GM18499 (cell line): Measurements from ENCODE around the gene COPS7A.

ENCODE experiments used
- ATAC-seq: cut with Tn5 transposase; IDR thresholded peaks from one replicate; pipeline ENCODE4 v1.9.1; 2021; ENCODE audit warnings: moderate number of reproducible peaks; ENCODE audit not compliant: insufficient read depth, unreplicated experiment

The COPS7A gene, protein sequence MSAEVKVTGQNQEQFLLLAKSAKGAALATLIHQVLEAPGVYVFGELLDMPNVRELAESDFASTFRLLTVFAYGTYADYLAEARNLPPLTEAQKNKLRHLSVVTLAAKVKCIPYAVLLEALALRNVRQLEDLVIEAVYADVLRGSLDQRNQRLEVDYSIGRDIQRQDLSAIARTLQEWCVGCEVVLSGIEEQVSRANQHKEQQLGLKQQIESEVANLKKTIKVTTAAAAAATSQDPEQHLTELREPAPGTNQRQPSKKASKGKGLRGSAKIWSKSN

DNA sequence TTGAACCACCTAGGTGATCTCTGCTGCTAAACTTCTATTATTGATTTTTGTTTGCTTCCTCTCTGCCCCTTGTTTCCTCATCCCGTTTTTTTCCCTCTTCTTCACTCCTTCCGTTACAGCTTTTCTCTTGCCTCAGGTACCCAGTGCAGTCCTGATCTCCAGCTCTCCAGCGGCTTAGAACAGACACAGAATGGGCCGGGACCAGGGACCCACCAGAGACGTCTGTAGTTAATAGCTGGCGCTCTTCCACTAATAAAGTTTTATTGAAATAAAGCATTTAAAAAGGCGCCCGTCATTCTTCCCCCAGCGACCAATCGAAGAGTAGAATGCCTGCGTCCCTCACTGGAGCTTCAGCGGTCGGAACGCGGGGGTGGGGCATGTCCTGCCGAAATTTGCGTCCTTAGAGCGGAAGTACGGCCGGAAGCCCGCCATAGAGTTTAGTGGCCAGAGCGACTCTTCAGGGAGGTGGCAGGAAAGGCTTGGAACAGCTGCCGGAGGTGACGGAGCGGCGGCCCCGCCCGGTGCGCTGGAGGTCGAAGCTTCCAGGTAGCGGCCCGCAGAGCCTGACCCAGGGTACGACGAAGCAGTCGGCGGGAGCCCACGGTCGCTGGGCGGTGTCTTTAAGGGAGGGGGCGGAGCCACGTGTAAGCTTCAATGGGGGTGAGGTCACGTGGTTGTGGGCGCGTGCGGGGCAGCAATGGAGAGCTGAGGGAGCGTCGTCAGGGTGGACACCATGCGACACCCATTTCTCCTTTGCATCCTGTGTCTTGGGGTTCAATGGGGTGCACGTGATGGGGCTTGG lies at the start of gene COPS7A:
Gene COPS7A, plus strand, starts transcription at position 440 of the 802 bp plus-strand sequence. CDS start 611 bp downstream, outside the sequence.
- peak; percentile 87 for ATAC-seq

DNA sequence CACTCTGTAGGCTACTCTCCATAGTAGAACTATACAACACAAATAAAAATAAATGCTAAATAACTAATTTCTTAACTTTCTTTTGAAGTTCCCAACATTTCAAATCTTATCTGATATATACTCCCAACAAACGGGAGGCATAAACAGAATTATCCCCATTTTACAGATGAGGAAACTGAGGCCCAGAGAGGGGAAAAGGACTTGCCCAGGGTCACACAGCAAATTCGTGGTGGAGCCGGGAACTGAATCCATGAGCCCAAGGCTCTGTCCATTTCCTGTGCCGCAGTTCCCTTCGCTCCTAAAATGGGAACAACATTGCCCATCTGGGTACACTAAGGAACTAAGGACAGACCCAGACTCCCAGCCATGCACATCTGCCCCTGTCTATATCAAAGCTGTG lies 46.9 kb upstream of the COPS7A start:
- no peak for ATAC-seq

DNA sequence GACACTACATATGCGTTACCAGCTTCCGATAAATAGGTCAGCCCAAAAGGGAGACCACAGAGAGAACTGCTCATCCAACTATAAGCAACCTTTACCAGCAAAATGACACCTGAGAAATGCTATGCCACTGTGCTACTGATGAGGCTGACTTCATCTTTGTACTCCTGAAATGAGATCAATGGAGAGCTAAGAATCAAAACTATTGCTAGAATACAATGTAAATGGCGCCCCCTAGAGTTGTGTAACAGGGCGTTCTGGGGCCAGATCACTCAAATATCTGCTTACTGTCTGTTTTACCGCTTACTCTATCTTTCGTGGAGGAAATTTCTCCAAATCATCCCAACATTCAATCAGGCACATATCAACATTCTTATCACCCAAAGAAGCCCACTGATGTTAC lies 39.2 kb upstream of the COPS7A start:
- ATAC-seq, result no peak

DNA sequence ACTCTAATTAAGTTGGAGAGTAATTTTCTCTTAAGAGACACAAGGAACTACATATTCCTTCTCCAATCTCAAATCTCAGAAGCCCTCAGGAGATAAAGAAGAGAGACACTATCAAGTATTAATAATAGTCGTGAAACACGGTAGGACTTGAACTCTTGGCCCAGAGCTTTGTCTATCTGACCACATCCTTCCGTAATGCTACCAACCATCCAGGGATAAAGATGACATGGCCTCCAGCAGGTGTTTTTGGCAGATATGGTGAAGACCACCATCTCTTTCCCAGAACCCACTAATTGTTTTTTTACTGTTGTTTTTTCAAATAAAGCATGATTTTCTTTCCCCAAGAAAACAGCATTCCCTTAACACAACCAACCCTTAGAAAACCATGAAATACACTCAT lies 38.0 kb upstream of the COPS7A start:
- ATAC-seq, result no peak

DNA sequence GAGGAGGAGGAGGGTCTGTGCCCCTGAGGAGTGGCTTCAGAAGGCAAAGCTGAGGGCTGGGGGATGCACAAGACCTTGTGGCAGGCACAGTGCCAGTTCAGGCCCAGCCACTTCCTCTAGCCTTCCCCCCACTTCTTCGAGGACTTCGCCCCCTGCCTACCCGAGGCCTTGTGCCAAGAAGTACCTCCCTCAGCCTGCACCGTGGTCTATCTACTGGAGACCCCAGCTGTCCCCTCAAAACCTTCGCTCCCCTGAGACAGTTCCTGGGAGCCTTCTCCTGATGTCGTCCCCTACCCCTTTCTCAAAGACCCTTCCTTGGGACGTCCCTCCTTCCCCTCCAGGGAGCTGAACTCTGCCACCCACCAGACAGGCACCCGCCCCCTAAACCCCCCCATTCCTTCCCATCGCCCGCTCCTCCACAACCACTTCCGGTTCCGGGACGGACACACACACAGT lies 35.3 kb upstream of the COPS7A start:
- no peak for ATAC-seq

DNA sequence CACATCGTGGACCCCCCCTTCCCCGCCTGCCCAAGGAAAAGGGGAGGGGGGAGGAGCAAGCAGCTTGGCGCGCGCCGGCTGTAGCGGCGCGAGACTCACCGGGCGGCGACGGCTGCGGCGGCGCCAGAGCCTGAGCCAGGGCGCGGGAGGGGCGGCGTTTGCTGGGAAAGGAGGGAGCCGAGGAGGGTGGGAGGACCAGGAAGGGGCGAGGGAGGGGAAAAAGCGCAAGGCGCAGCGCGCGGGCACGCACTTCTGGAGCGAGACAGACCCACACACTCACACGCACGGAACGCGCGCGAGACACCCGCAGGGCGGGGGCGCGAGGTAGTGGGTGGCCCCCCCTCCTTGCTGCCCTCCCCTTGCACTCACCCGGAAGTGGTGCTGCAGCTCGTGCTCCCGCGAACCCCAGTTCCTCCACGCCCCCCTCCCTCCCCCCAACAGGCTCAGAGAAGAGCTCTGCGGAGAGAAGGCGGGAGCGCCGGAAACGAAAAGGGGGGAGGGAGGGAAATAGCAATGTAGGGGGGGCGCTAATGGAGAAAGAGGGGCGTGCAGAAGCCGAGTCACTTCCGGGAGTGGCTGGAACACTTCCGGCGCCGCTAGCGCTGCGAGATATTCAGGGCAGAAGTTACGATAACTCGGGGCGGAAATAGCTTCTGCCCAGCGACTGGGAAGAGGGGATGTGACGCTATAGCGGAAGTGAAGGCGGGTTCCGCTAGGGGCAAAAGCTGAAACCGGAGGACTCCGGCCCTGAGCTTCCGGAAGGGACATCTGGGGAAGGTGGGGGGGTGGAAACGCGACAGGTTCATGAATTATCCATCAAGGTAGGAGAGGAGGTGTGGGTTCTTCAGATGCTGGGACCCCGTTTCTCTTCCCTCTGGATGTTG lies 34.6 kb upstream of the COPS7A start, which contains the start of gene ZNF384:
Gene ZNF384, minus strand, starts transcription at position 377 of the 884 bp plus-strand sequence. CDS start 9,855 bp downstream, outside the sequence.
- no peak for ATAC-seq

DNA sequence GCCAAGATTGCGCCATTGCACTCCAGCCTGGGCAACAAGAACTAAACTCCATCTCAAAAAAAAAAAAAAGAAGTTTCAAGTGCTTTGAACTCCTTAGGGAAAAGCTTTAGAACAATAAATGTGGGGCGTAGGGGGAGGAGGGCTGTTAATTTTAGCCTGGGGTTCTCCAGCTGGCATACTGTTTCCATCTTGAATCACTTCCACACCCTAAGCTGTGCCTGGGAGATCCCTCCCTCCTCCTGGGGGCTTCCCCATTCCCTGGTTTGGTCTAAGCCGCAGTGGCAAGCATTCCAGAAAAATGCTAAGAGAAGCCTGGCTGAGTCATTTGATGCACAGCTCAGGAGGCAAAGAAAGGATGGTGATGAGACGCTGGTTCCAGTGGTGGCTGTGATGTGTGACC lies 32.4 kb upstream of the COPS7A start:
- ATAC-seq, result no peak

DNA sequence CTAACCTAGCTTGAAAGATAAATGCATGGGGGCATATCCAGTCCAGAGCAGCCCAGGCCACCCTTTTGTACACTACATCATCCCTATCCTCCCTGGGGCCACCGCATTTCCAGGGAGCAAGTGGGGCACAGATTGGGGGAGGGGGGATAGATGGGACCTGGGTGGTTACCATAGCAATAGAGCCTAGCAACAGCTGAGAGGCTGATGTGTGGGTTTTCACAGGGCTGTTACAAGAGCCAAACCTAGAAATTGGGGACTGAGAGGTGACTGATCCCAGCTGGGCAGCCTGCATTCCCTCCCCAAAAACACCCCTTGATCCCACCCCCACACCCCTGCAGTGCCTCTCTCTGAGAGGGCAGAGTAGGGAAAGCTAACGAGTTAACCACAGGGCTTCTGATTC lies 31.0 kb upstream of the COPS7A start:
- ATAC-seq, result no peak

DNA sequence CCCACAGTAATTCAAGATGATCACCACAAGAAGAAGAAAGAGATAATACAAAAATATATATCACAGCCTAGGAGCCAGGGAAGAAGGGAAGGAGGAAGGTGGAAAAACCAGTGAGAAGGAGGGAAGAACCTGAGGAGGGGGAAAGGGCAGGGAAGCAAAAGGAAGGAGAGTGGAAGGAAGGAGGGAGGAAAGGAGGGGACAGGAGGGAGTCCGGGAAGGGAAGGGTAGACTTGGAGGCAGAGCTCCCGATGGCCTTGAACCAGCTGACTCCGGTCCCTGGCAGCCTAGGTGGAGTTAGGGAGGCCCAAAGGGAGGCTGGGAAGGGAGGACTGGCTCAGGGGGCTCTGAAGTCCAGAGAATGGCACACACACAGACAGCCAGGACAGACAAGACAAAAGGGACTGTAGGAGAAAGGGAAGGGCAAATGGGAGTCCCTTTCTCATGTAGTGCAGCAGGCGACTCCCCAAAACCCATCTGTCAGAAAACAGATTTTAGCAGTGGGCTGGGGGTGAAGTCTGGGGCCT lies 30.0 kb upstream of the COPS7A start:
- ATAC-seq, result no peak

DNA sequence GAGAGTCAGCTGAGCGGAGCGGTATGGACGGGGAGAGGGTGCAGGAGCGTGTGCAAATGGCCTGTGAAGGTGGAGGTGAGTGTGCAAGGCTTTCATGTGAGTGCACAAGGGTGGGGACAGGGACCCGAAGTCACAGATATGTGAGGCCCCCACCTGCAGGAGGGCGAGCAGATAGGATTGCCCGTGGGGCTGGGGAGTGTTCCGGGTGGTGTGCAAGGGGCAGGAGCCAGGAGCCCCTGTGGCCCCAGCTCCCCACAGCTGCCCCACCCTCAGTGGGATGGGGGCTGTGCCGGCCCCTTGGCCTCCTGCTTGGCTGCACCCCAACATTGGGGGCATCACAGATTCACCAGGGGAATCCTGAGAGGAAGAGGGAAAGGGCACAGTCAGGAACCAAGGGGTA lies 29.1 kb upstream of the COPS7A start:
- ATAC-seq, result no peak

DNA sequence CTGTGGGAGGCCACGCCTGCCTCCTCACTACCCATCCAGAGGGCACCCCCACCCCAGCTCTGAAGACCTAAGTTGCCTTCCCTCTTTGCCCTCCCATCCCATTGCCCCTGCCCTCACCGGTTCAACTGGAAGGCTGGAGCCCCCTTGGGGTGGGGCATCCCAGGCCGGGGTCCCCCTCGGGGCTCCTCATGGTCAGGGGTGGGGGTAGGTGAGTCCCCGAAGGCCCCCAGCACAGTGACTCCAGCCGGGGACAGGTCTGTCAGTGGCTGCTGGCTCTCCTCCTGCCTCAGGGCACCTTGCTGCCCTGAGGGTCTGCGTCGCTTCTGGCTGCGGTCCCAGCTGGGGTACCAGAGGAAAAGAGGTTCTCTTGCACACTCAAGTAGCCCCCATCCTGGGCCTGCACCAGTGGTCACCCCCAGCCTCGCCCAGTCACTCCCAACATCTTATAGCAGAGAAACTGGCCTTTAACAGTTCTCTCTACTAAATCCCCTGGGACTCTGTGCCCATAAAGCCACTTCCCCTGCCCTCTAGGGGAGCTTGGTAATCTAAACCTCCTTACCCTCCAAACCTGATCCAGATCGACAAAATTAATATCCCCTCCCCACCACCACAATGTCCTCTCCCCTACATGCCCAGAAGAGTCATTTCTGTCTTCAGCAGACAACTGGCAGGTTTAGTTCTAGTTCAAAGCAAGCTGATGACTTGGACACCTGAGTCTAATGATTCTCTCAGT lies 28.4 kb upstream of the COPS7A start:
- ATAC-seq, result no peak

DNA sequence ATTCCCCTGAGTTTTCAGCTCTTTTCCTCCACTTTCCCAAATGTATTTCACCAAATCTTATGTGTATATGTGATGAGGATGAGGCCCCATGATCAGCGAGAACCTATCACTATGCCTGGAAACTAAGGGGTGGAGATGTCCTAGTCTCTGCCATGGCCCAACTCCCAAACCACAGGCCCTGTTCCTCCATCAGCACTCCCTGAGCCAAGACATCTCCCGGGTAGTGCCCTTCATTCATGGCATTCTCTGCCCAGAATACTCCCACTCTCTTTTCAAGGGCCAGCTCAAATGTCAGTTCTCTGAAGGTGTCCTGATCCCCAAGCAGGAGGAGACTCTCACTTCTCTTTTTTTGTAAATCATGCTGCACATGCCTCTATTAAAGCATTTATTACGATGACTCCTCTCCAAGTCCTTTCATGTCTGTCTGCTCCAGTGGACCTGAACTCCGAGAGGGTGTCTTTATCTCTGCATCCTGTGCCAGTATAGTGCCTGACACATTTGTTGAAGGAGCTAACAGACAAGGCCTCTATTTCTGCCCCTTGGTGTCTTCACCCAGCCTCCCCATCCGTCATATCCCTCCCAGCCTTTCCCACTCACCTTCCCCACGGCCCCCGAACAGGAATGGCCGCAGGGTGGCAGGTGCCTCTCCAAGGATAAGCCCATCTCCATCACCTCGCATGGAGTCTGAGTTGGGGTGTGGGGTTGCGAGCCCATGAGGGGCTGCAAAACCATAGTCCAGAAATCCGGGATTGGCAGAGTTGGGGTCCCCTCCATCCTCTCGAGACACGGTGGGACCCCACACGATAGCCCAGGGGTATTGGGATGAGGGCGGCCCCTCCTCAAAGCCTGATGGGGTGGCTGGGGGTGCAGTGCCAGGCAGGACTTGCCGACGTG lies 26.9 kb upstream of the COPS7A start:
- no peak for ATAC-seq

DNA sequence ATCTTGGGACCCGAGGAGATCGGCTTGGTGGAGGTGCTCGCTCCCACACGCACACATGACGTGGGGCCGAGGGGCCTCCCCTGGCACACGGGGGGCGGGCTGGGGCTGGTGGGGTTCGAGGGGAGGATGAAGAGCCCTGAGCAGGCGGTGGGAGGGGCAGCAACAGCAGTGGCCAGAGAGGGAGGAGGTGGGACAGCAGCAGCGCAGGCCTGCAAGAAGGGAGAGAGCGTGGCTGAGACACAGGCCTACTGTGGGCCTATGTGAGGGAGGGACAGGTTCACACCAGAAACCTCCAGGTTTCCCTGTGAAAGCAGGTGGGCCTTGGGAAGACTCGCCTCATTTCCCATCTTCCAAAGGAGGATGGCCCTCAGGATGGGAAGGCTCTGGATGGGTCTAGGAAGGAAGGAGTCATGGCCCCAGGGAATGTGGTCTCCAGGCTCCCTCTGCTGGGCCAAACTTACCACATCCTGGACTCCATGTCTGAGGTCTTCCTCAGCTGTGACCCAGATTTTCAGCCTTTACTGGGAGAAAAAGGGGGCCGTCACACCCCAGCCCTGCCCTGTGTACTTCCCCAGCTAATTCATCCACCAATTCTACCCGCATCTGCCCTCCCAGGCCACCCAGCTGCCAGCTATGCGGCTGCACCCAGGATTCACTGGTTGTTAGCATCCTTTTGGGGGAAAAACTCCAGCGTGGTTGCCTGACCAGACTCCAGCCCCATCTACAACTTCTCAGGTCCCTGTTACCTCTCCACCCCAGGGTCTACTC lies 26.1 kb upstream of the COPS7A start:
- no peak for ATAC-seq

DNA sequence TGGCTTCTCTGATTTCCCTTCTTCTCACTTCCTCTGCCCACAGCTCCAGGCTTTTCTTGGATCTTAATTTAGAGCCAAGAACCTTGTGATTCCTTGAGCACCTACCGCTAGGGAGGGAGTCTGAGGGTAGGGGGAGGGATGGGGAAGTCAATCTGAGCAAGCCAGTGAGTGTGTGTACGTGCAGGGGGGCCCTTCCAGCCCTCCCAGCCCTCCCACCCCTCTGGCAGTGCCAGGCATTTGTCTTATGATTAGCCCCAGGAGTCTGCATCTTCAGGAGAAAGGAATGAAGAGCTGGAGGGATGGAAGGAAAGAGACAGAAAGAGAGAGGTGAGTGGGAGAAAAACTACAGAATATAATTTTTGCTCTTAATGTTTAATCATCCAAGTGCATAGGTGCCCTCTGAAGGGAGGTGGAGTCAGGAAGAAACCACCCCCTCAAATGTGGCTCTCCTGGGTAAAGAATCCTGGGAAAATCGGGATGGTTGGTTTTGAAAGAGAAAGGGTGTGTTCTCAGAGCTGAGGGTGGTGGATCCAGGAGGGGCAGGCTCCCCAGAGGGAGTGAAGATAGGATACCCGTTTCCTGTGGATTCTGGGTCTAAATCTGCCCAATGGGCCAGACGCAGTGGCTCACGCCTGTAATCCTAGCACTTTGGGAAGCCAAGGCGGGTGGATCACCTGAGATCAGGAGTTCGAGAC lies 25.3 kb upstream of the COPS7A start:
- ATAC-seq, result no peak

DNA sequence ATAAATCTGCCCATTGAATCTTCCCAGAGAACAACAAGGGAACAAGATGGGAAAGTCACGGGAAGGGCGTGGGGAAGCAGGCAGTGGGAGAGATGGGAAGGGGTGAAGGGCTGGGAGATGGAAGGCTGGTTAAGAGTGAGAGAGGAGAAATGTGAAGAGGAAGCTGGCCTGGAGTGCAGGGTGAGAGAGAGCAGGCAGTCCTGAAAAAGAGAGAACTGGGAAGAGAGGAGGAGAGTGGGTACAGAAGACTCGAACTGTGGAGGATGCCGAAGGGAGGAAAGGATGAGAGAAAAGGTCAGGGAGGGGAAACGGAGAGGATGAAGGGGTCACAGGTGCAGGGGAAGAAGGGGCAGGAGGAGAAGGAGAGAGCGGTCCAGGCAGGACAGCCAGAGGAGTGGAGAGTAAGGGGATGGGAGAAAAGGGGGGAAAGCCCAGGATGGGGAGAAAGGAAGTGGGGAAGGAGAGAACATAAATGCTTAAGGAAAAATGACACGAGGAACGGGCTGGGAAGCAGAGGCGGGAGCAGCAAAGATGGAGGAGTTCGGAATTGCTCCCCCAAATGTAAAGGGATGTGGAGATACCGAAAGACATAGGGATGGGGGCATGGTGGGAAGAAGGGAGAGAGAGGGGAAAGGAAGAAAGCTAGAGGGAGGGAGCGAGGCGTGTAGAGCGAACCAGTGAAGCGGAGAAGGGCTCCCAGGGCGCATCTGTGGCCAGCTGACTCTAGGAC lies 24.4 kb upstream of the COPS7A start:
- ATAC-seq, result no peak

DNA sequence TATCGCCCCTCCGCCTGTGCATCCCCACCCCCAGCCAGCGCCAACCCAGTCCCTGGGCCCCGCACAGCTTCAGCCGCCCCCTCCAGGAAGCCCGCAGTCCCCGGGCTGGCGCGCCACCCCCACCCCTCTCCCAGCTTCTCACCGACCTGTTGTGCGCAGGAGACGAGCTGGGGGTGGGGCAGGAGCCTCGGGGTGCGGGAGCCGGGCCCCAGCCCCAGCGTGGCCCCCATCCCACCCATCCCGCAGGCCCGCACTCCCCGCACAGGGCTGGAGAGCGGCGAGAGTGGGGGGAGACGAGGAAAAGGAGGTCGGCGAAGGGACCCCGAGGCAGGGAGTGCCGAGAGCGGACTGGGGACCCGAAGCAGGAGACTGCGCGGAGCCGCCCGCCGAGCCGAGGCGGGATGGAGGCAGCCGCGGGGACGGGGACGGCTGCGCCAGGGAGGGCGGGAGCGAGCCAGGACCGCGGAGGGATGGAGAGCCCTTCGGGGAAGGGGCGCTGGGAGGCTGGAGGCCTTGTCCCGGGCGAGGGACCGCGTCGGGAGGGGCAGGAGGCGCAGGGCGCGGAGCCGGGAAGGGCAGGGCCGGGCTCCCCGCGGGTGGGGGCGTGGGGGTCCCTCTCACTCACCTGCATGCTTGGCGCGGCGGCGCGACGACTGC lies 23.7 kb upstream of the COPS7A start:
- ATAC-seq, result no peak
